Measurements from ENCODE around the gene CLDN8. TPM values are rescaled to one million over a fixed set of nuclear protein-coding genes. Genes with fewer than 3 reads are reported as not detected.

CLDN8 gene
- total RNA-seq, 3 donors from 2014 or later: 14.5 to 61.9 (median 35.8) TPM

DNA sequence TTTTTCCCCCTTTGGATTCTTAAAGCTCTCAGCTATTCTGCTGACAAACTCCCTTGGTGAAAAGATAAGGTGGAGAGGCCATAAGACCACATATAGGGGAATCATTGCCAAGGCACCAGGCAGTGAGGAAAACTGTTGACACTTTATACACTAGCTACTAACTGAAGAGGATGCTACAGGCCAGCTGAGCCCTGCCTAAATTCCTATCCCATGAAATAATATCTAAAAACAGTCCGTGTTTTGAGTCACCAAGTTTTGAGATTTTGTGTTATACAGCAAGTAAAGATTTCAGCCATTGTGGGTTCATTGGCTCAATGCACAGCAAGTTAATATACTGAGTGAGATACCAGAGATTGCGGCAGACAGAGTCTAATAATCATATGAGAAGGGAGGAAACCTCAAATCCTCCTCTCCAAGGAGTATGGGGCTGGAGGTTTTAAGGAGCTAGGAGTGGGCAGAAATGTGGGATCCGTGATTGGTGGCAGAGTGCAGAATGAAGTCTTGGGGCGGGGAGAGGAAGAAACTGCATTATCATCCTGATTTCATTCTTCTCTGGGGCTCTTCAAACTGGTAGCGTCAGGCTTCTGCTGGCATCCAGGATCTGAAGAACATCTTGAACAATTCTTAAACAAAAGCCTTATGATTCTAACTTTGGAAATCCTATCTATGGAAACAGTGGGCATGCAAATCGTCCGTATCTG lies 9.2 kb downstream of the CLDN8 start:
- Histone ChIP-seq H3K9me3 (no peaks in the 10 kb centered on the region), H3K36me3 (ENCODE audit: low read depth) (no peaks in the 10 kb centered on the region), H3K4me3 (no peak overlapping the region), H3K4me1 (ENCODE audit: low read depth) (no peaks in the 10 kb centered on the region)
- no peak for TF ChIP-seq CTCF (IDR thresholded peaks at IDR 0.05)
- intact Hi-C loops (cut with DNase I, micrococcal nuclease): no loop called here
- no peak for DNase-seq
- ATAC-seq: no peak

GRCh38 chr21:30200000-30200399 lies 15.9 kb downstream of the CLDN8 start:
- no peak overlapping the region for H3K4me3 ChIP-seq
- ATAC-seq: no peak
- DNase-seq: no peak
- H3K4me1 ChIP-seq (ENCODE audit: low read depth): no peaks in the 10 kb centered on the region
- no peak for TF ChIP-seq CTCF (IDR thresholded peaks at IDR 0.05)
- intact Hi-C loops (cut with DNase I, micrococcal nuclease): no loop called here
- no peaks in the 10 kb centered on the region for H3K9me3 ChIP-seq
- H3K36me3 ChIP-seq (ENCODE audit: low read depth): no peaks in the 10 kb centered on the region

GRCh38 chr21:30194701-30195299 lies 21.1 kb downstream of the CLDN8 start:
- no peaks in the 10 kb centered on the region for H3K36me3 ChIP-seq (ENCODE audit: low read depth)
- ATAC-seq (peak; percentile 75), DNase-seq (peak in 1 of 3 donors; percentile 59)
- no peak overlapping the region for H3K4me3 ChIP-seq
- TF ChIP-seq CTCF (IDR thresholded peaks at IDR 0.05): no peak
- H3K4me1 ChIP-seq (ENCODE audit: low read depth): no peaks in the 10 kb centered on the region
- no peaks in the 10 kb centered on the region for H3K9me3 ChIP-seq
- intact Hi-C loops (cut with DNase I, micrococcal nuclease): no loop called here

GRCh38 chr21:30193201-30193600 lies 22.7 kb downstream of the CLDN8 start:
- H3K36me3 ChIP-seq (ENCODE audit: low read depth): no peaks in the 10 kb centered on the region
- H3K9me3 ChIP-seq: no peaks in the 10 kb centered on the region
- DNase-seq: no peak
- no peak for ATAC-seq
- H3K4me1 ChIP-seq (ENCODE audit: low read depth): no peaks in the 10 kb centered on the region
- no peak overlapping the region for H3K4me3 ChIP-seq
- intact Hi-C loops (cut with DNase I, micrococcal nuclease): no loop called here
- TF ChIP-seq CTCF (IDR thresholded peaks at IDR 0.05): no peak

DNA sequence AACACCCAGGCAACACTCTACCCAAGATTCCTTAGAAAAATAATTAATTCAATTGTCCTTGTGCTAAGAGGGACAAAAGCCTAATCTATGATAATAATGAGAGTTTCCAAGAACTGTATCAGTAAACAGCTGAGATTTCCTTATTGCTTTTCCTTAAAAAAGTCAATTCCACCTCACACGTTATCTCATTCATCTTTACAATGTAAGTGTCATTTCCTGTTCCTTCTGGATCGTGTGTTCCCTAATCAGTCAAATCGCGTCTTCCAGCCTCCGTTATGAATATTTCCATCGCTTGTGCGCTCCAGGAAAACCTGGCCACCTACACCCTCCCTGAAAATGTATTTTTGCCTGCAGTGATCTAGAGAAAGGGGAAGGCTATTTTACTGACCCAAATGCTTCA lies 25.3 kb downstream of the CLDN8 start:
- Histone ChIP-seq H3K4me1 (ENCODE audit: low read depth) (no peaks in the 10 kb centered on the region), H3K9me3 (no peaks in the 10 kb centered on the region), H3K4me3 (no peak overlapping the region), H3K36me3 (ENCODE audit: low read depth) (no peaks in the 10 kb centered on the region)
- no peak for TF ChIP-seq CTCF (IDR thresholded peaks at IDR 0.05)
- intact Hi-C loops (cut with DNase I, micrococcal nuclease): no loop called here
- DNase-seq: no peak
- ATAC-seq: peak; percentile 73
